HEK293T (cell line): Measurements from ENCODE around the gene CACNA1S.

Experiments
- CTCF ChIA-PET: fragments of 350-600 bp; formaldehyde crosslinking; extraction: SDS; loops from one replicate; lab custom pipeline; 2021; ENCODE audit warnings: antibody characterized with exemption, inconsistent platforms; lab: Yijun Ruan, JAX
- POLR2A ChIA-PET: fragments of 350-600 bp; formaldehyde crosslinking; extraction: SDS; loops from one replicate; lab custom pipeline; 2020; ENCODE audit warnings: antibody characterized with exemption, inconsistent platforms; lab: Yijun Ruan, JAX
- DNase-seq: peaks from one replicate; pipeline ENCODE4 v3.0.0; 2012; ENCODE audit warnings: mixed read lengths; ENCODE audit errors: extremely low spot score
- ARNT ChIP-seq: fragments of 450-650 bp; IDR thresholded peaks from 2 replicates; pipeline ENCODE4 v1.6.1; 2017; ENCODE audit warnings: mild to moderate bottlenecking
- BHLHE40 ChIP-seq: fragments of 450-650 bp; IDR thresholded peaks from 2 replicates; pipeline ENCODE4 v1.6.1; 2016; ENCODE audit warnings: mild to moderate bottlenecking, moderate library complexity, borderline replicate concordance
- CTBP1 ChIP-seq: fragments of 450-650 bp; IDR thresholded peaks from 2 replicates; pipeline ENCODE4 v1.6.1; 2016; ENCODE audit warnings: borderline replicate concordance
- ELF4 ChIP-seq: fragments of 450-650 bp; IDR thresholded peaks from 2 replicates; pipeline ENCODE4 v1.6.1; 2017; ENCODE audit warnings: antibody characterized with exemption
- FOXA1 ChIP-seq: fragments of 450-650 bp; IDR thresholded peaks from 2 replicates; pipeline ENCODE4 v1.6.1; 2016; ENCODE audit warnings: mild to moderate bottlenecking
- FOXK2 ChIP-seq: fragments of 450-650 bp; IDR thresholded peaks from 2 replicates; pipeline ENCODE4 v1.6.1; 2016; ENCODE audit warnings: mild to moderate bottlenecking
- FOXM1 ChIP-seq: fragments of 450-650 bp; IDR thresholded peaks from 2 replicates; pipeline ENCODE4 v1.6.1; 2017; ENCODE audit warnings: mild to moderate bottlenecking, borderline replicate concordance
- HDGF ChIP-seq: fragments of 450-650 bp; IDR thresholded peaks from 2 replicates; pipeline ENCODE4 v1.6.1; 2017; ENCODE audit warnings: antibody characterized with exemption, borderline replicate concordance
- L3MBTL2 ChIP-seq: fragments of 450-650 bp; conservative IDR thresholded peaks from 2 replicates; pipeline ENCODE4 v1.6.1; 2016; ENCODE audit warnings: mild to moderate bottlenecking
- LEF1 ChIP-seq: fragments of 450-650 bp; IDR thresholded peaks from 2 replicates; pipeline ENCODE4 v1.6.1; 2017; ENCODE audit warnings: mild to moderate bottlenecking, borderline replicate concordance
- NFRKB ChIP-seq: fragments of 450-650 bp; IDR thresholded peaks from 2 replicates; pipeline ENCODE4 v1.6.1; 2016; ENCODE audit warnings: mild to moderate bottlenecking, moderate library complexity
- PKNOX1 ChIP-seq: fragments of 450-650 bp; IDR thresholded peaks from 2 replicates; pipeline ENCODE4 v1.6.1; 2016
- SP1 ChIP-seq: fragments of 450-650 bp; IDR thresholded peaks from 2 replicates; pipeline ENCODE4 v1.6.1; 2017
- SUZ12 ChIP-seq: fragments of 450-650 bp; IDR thresholded peaks from 2 replicates; pipeline ENCODE4 v1.6.1; 2016; ENCODE audit warnings: mild to moderate bottlenecking
- TARDBP ChIP-seq: fragments of 450-650 bp; IDR thresholded peaks from 2 replicates; pipeline ENCODE4 v1.6.1; 2016
- ZNF384 ChIP-seq: fragments of 450-650 bp; IDR thresholded peaks from 2 replicates; pipeline ENCODE4 v1.6.1; 2016

The CACNA1S gene

GRCh38 chr1:201094832-201095231 lies 17.4 kb downstream of the CACNA1S start:
- ChIA-PET CTCF (interaction anchor here (0.6 kb wide), 1 partner anchor 52 kb away, joined by 3 read pairs; no protein-coding TSS in a partner anchor), POLR2A (no interaction called here)
- no peak for DNase-seq
- TF ChIP-seq SP1 (no peak), FOXA1 (no peak), PKNOX1 (no peak), ELF4 (no peak), HDGF (no peak), ZNF384 (no peak), NFRKB (no peak), BHLHE40 (no peak), SUZ12 (no peak), CTBP1 (no peak), TARDBP (no peak), LEF1 (no peak), FOXM1 (no peak), ARNT (no peak), L3MBTL2 (no peak), FOXK2 (no peak)

- CTCF ChIA-PET, result interaction anchor here (0.6 kb wide), 1 partner anchor 51 kb away, joined by 3 read pairs; no protein-coding TSS in a partner anchor
- no peak for TF ChIP-seq TARDBP
- no peak for TF ChIP-seq BHLHE40
- TF ChIP-seq ARNT, result no peak
- no peak for TF ChIP-seq SP1
- TF ChIP-seq ZNF384, result no peak
- no peak for TF ChIP-seq PKNOX1
- no peak for TF ChIP-seq LEF1
- TF ChIP-seq HDGF, result no peak
- TF ChIP-seq NFRKB, result no peak
- no peak for TF ChIP-seq SUZ12
- TF ChIP-seq FOXK2, result no peak
- no peak for TF ChIP-seq ELF4
- no peak for TF ChIP-seq FOXA1
- no peak for TF ChIP-seq L3MBTL2
- TF ChIP-seq FOXM1, result no peak
- TF ChIP-seq CTBP1, result no peak
Observed at GRCh38 chr1:201093962-201094361, 18.3 kb downstream of the CACNA1S start.

GRCh38 chr1:201093561-201093960 lies 18.7 kb downstream of the CACNA1S start:
- POLR2A ChIA-PET, result no interaction called here
- CTCF ChIA-PET, result no interaction called here

More at GRCh38 chr1:201093962-201094361, 18.3 kb downstream of the CACNA1S start:
- POLR2A ChIA-PET, result no interaction called here
- DNase-seq, result no peak

GRCh38 chr1:201092738-201093137 lies 19.5 kb downstream of the CACNA1S start:
- POLR2A ChIA-PET, result no interaction called here
- no peak for DNase-seq
- TF ChIP-seq TARDBP (no peak), ELF4 (no peak), CTBP1 (no peak), FOXK2 (no peak), L3MBTL2 (no peak), FOXM1 (no peak), PKNOX1 (no peak), FOXA1 (no peak), ARNT (no peak), ZNF384 (no peak), BHLHE40 (no peak), LEF1 (no peak), SUZ12 (no peak), NFRKB (no peak), HDGF (no peak)
- CTCF ChIA-PET, result no interaction called here

More at GRCh38 chr1:201093561-201093960, 18.7 kb downstream of the CACNA1S start:
- no peak for DNase-seq
- TF ChIP-seq HDGF (no peak), FOXK2 (no peak), FOXM1 (no peak), LEF1 (no peak), BHLHE40 (no peak), ARNT (no peak), SUZ12 (no peak), NFRKB (no peak)

- CTCF ChIA-PET, result interaction anchor here (0.6 to 1.1 kb wide), 3 partner anchors 22 to 329 kb away, joined by 3 to 4 read pairs (median 3); no protein-coding TSS in a partner anchor
- POLR2A ChIA-PET, result no interaction called here
- DNase-seq, result no peak
- TF ChIP-seq FOXA1 (no peak), FOXK2 (no peak), CTBP1 (no peak), SP1 (no peak), ARNT (no peak), LEF1 (no peak), TARDBP (no peak), BHLHE40 (no peak), PKNOX1 (no peak), ZNF384 (no peak), ELF4 (no peak), HDGF (no peak), NFRKB (no peak)
Observed at GRCh38 chr1:201091256-201091655, 21.0 kb downstream of the CACNA1S start.

- TF ChIP-seq FOXK2 (no peak), SUZ12 (no peak), HDGF (no peak), L3MBTL2 (no peak), FOXM1 (no peak), ARNT (no peak), NFRKB (no peak), LEF1 (no peak), ZNF384 (no peak), ELF4 (no peak), BHLHE40 (no peak), CTBP1 (no peak), TARDBP (no peak), FOXA1 (no peak), SP1 (no peak), PKNOX1 (no peak)
- no peak for DNase-seq
- POLR2A ChIA-PET, result no interaction called here
- CTCF ChIA-PET, result interaction anchor here (0.6 to 1.0 kb wide), 2 partner anchors 23 to 213 kb away, joined by 3 read pairs; no protein-coding TSS in a partner anchor
Observed at GRCh38 chr1:201090541-201090940, 21.7 kb downstream of the CACNA1S start.
